ENCODE data around the gene PPP1R12B.
"Not testable (repeated sequence)": the region's sequence is repeated elsewhere in the genome, so short reads cannot be mapped to it uniquely, and the experiment has no call there.

The PPP1R12B gene

DNA sequence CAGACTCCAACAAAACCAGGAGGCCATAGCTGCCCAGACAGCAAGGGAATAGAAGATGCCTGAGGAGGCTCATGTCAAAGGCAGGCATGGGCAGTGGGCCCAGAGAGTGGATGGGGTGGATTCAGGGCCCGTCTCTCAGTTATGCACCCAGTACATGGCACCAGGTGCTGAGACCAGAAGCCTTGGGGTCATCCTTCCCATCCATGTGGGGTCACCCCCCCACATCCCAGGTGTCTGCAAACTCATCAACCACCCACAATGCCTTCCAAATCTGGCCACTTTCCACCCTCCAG is 266.7 kb downstream of the PPP1R12B start:
- not testable (repeated sequence) for DNase-seq (ENCODE audit: low spot score)

DNA sequence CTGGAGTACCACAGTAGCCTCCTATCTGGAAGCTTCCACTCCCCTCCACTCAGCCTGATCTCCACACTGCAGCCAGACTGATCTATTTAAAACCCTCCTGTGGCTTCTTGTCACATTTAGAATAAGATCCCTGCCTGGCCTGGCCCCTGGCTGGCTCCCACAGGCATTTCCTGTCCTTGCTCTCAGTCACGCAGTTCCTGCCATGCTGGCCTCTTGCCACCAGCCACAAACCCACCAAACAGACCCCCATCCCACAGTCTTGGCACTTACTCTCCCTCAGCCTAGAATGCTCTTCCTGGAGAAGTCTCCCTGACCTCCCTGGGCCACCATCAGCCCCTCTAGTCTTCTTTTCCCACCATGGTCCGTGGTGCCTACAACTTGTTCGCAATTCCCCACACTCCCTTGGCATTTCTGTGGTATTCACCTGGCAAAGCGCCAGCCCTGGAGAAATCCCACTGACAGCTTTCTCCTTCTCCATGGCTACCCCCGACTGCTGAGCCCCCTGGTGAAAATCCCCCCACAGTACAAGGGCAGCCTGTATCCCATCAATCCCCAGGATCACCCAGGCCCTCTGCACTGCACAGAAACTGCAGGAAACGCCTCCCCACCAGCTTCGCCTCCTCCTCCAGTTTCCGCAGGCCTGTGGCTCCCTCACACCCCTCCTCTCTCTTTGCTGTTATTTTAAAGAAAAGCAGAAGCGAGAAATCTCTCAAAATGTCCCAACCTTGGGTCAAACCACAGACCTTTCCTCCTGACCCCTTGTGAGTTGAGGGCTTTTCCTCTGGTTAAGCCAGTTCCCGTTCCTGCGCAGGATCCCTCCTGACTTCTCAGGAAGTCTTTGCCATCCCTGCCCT is 267.2 kb downstream of the PPP1R12B start:
- no peak for DNase-seq (ENCODE audit: low spot score)

DNA sequence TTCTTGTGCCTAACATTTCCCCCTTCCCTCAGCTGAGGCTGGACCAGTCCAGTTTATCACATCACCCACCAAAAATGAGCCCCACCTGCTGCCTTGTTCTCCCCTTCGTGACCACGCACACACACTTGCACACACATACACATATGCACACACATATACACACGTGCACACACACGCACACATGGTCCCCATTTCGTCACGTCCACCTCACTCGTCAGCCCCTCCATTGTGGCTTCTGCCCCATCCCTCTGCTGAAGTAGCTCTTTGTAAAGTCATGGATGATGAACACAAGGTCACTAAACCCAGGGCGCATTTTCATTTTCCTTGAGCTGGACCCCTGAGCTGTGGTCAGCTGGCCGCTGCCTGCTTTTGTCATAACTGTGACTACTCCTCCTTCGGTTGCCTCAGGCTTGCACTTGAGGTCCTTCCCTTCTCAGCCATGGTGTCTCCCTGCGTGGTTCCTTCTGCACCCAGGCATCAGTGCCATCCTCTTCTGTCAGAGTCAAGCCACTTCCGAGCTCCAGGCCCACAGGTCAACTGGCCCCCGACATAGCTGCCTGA is 267.9 kb downstream of the PPP1R12B start:
- no peak for DNase-seq (ENCODE audit: low spot score)

DNA sequence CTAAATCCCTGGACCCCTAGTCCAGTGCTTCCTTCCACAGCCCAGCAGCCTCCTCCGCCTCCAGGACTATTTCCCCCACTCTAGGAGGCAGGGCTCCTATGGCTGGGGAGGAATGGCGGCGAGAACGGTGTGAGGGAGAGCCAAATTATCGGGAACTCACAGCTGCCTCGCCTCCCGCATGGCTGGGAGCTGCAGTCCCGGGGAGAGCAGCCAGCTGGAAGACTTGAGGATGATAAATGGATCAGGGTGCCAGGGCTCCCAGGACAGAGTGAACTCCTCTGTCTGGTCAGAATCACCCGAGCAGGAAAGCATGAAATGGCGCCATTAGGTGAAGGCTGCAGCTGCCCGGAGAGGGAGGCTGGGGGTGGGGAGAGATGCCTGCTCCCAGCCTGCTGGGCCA is 270.5 kb downstream of the PPP1R12B start:
- not testable (repeated sequence) for DNase-seq (ENCODE audit: low spot score)

DNA sequence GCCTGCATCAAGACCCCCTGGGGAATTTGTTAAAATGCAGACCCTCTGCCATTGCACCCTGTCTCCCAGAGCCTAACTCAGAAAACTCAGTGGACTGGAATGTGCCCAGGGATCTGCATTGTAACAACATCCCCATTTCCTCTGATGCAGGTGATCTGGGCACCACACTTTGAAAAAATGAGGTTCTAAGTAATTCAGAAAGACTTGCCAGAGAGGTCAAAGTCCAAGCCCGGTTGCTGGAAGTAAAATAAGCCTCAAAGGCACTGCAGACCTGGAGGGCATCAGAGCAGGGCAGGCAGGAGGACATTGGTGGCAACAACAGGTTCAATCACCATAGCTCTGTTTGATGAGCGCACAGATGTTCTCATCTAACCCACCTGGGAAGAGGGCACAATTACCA is 271.0 kb downstream of the PPP1R12B start:
- DNase-seq (ENCODE audit: low spot score): no peak

DNA sequence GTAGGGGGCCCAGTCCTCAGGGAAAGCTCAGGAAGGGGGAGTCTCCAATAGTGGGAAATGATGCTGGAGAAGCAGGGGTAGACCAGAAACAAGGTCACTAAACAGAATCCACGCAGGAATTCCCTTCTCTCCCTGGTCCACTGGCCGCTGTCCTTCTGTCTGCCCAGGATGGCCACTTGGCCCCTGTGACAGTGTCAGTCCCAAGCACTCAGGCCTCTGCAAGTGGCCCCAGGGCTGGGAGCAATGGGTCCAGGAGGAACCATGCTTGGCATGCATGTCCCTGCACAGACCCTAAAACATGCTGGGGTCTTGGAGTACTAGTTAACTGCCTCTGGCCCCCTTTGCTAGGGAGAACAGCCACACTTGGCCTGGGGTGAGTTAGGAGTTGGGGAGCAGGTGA is 271.5 kb downstream of the PPP1R12B start:
- DNase-seq (ENCODE audit: low spot score): not testable (repeated sequence)

DNA sequence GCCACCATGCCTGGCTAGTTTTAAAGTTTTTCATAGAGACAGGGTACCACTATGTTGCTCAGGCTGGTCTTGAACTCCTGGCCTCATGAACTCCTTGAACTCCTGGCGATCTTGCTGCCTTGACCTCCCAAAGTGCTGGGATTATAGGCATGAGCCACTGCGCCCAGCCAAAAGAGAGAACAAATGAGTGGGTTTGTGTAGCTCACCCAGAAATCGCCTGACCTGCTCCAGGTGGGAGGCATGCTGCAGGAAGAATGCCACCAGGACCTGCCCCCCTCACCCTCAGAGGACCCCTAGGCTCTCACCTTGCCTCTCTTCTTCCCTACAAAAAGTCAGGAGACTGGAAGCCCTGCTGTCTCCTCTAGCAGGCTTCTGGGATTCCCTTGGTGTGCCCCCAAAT is 272.9 kb downstream of the PPP1R12B start:
- no peak for DNase-seq (ENCODE audit: low spot score)

DNA sequence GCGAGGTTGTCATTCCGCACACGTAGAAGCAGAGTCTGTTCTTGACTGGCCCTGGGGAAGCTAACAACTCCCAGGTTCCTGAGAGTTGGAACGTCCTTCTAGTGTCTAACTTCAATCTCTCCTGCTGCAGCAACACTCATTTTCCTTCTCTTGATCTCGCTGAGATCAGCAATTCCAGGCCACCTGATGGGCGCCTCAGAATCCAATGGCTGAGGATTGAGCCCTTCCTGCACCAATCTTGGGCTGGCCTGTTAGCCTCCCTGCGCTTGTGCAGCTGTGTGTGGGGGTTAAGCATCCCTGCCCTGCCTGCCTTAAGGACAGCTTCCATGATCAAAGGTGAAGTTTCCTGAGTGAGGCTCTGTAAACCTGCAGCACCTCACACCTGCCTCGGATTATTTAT is 273.9 kb downstream of the PPP1R12B start:
- DNase-seq (ENCODE audit: low spot score): no peak

DNA sequence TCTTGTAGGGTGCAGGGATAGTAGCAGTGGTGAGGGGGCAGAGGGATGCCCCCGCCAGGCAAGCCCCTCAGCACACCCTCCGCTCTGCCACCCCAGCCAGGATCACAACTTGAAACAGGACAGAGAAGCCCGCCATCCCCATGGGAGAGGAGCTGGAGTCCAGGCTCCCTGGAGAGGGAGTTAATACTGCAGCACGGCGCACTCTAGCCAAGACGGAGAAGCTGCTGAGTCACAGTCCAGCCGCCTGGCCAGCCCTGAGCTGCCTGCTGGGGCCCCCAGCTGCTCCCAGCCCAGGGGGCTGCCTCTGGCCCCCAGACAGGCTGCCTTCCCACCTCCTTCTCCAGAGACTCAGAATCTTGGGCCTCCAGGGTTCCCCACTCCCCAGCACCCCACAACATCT is 274.6 kb downstream of the PPP1R12B start:
- DNase-seq (ENCODE audit: low spot score): no peak

DNA sequence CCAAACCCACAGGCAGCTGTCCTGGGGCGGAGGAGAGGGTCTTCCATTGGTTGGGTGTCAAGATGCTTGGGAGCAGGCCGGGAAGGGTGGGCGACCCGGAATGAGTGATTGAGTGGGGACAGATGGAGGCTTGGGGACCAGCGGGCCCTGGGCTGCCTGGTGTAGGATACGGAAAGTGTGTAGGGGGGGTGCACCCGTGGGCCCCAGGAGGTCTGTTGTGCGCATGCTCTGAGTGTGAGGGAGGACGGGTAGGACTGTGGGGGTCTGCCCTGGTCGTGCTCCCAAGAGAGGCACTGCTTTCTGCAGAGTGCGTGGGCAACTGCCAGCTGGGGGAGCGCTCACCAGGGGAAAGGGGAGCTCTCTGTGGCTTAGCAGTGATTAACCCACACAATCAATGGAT is 275.0 kb downstream of the PPP1R12B start:
- not testable (repeated sequence) for DNase-seq (ENCODE audit: low spot score)

DNA sequence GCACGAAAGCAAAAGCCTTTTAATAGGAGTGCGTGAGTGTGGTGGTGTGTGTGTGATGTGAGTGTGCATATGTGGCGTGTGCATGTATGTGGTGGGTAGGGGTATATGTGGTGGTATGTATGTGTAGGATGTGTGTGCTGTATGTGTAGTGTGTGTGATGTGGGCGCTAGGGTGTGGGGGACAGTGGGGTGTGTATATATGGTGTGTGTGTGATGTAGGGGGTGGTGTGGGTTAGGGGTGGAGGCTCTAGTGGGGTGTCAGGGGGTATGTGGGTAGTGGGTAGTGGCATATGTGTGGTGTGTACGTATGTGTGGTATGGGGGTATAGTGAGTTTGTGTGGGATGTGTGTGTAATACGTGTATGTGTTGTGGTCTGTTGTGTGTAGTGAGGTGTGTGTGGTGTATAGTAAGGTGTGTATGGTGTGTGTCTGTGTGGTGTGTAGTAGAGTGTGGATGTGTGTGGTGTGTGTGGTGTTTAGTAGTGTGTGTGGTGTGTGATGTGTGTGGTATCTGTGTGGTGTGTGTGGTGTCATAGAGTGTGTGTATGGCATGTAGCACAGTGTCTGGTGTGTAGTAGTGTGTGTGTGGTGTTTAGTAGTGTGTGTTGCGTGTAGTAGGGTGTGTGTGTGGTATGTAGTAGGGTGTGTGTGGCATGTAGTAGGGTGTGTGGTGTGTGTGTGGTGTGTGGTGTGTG is 275.7 kb downstream of the PPP1R12B start:
- DNase-seq (ENCODE audit: low spot score): no peak

DNA sequence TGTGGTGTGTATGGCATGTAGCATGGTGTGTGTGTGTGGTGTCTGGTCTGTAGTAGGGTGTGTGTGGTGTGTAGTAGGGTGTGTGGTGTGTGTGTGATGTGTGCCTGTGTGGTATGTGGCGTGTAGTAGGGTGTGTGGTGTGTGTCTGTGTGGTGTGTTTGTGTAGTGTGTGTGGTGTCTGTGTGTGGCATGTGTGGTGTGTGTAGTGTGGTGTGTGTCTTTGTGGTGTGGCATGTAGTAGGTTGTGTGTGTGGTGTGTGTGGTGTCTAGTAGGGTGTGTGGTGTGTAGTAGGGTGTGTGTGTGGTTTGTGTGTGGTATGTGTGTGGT is 276.2 kb downstream of the PPP1R12B start:
- DNase-seq (ENCODE audit: low spot score): no peak

DNA sequence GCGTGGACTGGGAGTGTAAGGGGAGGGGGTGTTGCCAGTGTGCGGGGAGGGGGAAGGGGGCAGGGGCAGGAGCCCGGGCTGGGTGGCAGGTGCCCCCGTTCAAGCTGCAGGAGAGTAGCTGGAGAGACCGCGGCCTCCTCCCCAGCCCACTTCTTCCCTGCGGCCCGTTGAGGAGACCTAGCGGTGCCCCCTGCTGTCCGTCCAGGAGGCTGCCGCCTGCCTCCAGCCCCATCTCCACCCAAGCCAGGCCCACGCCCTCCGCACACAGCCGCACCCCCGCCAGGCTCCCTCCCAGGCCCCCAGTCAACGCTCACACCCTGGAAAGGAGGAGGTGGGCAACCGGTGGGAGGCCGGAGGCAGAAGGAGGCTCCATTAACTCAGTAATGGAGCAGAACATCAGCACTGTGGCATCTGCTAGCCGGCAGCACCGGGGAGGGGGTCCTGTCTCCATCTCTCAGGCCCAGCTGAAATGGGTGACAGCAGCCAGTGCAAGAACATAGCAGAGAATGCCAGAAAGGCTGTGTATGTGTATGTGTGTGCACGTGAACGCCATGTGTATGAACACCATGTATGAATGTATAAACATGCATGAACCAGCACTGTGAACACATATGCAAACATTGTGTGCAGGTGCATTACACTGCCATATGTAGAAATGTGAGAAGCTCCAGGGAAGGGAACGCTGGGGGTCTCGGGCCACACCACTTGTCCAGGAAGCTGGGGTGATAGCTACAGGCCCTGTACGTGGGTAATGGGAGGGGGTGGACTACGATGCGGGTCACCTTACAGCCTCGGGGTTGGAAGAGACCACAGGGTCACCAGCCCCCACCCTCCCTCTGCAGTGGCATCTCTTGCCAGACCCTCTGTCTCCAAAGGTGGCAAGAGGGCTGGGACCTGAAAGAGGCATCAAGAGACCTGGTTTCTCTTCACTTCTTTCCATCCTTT is 277.2 kb downstream of the PPP1R12B start:
- DNase-seq (ENCODE audit: low spot score): peak; percentile 44

DNA sequence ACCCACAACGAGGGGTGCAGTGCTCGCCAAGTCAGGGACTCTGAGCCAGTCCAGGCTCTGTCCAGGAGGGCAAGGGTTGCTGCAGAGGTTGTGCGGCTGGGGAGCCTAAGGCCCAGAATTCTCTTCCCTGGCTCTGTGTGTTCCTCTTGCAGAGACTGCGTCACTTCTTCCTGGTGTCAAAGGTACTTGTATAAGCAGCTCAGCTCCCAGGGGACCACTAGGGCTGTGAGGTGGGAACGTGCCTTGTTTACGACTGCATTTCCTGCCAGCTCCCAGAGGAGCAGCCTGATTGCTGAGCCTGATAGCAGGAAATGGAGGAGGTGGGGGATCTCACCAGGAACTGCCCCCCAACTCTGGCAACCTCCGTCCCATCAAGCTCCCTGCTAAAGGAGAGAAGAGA is 278.5 kb downstream of the PPP1R12B start:
- DNase-seq (ENCODE audit: low spot score): not testable (repeated sequence)

DNA sequence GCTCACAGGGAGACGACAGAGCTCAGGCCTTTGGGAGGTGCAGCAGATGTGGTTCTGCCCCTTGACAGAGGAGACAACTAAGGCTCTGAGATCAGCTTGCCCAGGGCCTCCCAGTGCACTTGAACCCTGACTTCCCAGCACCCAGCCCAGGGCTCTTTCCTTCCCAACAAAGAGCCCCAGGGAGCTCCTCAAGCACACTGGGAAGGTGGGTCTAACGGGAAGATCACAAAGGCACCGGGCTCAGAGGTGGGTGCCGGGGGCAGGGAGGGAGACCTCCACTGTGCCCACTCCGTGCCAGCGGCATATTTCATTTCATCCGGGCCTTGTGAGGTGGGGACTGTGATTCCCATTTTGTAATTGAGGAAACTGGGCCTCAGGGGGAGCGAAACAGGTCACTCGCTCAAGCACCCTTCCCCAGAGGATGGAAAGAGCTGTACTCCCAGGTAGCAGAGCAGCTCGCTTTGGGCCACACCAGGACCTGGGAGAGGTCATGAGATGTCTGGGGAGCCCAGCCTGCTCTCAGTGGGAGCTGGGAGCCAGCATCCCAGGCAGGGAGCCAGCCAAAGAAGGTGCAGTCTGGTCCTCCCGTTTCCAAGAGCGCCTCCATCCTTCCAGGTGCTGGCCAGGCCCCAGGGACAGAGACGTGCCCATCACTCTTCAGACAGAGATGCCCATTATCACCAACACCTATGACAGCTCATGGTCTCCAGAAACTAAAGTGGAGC is 279.5 kb downstream of the PPP1R12B start:
- DNase-seq (ENCODE audit: low spot score): no peak

DNA sequence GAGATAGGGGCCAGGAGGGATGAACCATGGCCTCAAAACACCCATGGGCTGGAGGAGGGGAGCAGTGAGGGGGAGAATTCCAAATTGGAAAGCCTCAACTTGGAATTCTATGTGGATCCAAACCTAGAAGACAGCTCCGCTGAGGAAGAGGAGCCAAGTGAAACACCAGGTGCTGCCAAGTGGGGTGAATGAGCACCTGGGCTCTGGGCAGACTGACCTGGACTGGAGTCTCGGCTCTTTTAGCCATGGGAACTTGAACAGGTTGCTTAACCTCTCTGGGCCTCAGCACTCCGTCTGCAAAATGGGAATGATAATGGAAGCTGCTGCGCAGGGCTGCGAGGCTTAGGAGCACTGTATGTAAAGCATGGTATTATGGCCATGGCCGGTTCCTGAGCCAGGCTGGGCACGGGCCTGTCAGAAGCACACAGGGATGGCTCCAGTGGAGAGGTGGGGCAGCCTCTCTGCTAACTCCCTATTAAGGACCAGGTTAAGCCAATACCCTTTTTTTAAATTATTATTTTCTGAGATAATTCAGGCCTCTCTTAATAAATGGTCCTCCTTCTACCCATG is 280.2 kb downstream of the PPP1R12B start:
- DNase-seq (ENCODE audit: low spot score): no peak

DNA sequence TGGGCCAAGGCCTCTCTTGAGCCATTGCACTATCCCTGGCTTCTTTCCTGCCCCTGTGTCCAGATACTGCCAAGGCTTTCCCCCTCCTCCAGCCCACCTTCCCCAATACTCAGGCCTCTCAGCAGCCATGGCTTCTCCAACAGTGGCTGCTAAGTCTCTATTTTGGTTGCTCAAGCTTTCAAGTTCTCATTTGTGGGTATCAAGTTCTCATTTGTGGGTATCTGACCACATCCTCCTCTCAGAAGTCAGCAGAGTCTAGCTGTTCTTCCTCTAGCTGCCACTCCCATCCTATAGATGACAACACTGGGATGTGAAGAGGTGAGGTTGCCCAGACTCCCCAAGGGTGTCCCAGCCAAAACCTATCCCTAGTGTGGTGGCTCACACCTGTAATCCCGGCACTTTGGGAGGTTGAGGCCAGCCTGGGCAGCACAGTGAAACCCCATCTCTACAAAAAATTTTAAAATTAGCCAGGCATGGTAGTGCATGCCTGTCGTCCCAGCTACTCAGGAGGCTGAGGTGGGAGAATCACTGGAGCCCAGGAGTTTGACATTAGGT is 280.8 kb downstream of the PPP1R12B start:
- DNase-seq (ENCODE audit: low spot score): peak; percentile 57

DNA sequence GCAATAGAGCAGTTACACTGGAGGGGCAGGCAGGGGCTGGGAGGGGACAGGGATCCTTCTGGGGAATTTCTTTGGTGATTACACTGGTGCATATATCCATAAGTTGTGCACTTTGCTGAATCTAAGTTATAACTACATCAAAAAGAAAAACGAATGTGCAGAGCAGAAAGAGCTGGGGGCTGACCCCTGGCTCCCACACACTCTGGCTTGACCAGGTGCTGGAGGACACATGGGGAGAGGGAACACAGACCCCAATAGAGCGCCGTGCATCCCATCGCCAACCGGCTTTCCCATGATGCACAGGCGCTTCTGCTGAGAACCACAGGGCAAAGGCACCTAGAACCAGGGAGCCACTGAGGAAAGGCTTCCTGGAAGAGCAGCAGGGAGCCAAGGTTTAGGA is 281.6 kb downstream of the PPP1R12B start:
- DNase-seq (ENCODE audit: low spot score): not testable (repeated sequence)

DNA sequence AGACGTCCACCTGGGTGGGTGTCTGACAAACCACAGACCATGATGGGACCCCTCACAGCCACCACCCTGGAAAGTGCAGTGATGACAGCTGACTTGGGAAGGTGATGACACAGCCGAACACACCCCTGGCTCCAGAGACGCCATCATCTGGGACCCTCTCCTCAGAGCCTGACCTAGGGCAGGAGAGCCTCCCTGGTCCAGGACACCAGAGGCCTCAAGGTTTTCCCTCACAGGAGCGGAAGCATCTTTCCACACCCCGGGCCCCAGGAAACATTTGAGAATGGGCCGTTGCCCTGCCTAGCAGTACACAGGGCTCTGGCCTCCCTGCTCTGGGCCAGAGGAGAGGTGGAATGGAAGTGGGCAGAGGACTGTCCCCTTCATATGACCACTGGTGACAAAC is 282.0 kb downstream of the PPP1R12B start:
- DNase-seq (ENCODE audit: low spot score): no peak

DNA sequence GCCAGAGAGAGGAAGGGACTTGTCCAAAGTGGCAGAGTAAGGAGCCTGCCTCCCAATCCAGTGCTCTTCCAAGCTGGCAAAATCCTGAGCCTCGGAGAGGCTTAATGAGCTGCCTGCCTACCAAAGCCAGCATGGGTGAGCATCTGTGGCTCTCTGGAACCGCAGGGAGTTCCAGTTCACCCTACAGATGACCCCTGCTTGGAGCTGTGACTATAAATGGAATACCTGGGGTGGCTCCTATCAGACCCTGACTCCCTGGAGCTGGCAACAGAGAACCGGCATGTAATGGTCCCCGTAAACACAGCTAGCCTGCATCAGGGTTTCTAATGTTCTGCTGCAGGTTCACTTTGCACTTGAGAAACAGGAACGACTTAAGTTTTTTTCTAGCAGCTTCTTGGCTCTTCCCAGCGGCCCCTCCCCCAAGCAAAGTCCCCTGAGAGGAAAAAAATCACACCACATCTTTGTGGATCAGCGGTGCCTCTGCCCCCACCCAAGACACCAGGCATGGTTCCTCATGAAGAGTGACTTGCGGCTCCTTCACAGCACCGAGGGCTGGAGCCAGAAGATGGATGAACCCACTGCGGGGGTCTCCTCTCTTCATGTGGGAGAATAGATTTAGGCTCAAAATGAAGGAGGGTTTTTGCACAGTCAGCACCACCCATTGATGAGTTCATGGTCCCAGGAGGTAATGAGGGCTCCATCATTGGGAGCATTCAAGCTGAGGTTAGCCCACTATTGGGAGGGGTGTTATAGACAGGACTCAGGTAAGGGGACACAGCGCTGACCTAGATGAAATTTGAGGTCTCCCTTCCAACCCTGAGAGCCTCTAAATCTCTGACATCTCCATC is 282.8 kb downstream of the PPP1R12B start:
- DNase-seq (ENCODE audit: low spot score): no peak
